IPS-20b (cell line): ENCODE data around the gene UBE2R2.

Experiments
- H3K27ac ChIP-seq: one replicate; pipeline ENCODE4 v1.5.1; 2013; ENCODE audit warnings: low read length
- H3K27me3 ChIP-seq: 2 replicates; pipeline ENCODE4 v1.6.1; 2013; ENCODE audit warnings: mild to moderate bottlenecking, low read length, inconsistent platforms; ENCODE audit not compliant: insufficient read depth
- H3K36me3 ChIP-seq: 2 replicates; pipeline ENCODE4 v1.6.1; 2013; ENCODE audit warnings: low read depth, mild to moderate bottlenecking, inconsistent platforms, low read length, moderate library complexity; ENCODE audit not compliant: insufficient read depth
- H3K4me1 ChIP-seq: 2 replicates; pipeline ENCODE4 v1.6.1; 2013; ENCODE audit warnings: mild to moderate bottlenecking, control low read depth, inconsistent platforms, low read length, moderate library complexity; ENCODE audit not compliant: insufficient read depth
- H3K4me3 ChIP-seq: 2 replicates; pipeline ENCODE4 v1.5.1; 2013; ENCODE audit warnings: mild to moderate bottlenecking, low read length, inconsistent platforms
- H3K9ac ChIP-seq: 2 replicates; pipeline ENCODE4 v1.6.1; 2013; ENCODE audit warnings: low read depth, mild to moderate bottlenecking, inconsistent platforms, low read length, moderate library complexity
- H3K9me3 ChIP-seq: 2 replicates; pipeline ENCODE4 v1.6.1; 2013; ENCODE audit warnings: mild to moderate bottlenecking, low read depth, low read length, inconsistent platforms; ENCODE audit not compliant: insufficient read depth

The UBE2R2 gene

GRCh38 chr9:33877727-33878489 lies 60.9 kb downstream of the UBE2R2 start:
- no peak overlapping the region for H3K9ac ChIP-seq
- H3K4me3 ChIP-seq, result no peak overlapping the region
- no peak overlapping the region for H3K27ac ChIP-seq
- no peaks in the 10 kb centered on the region for H3K27me3 ChIP-seq
- H3K36me3 ChIP-seq, result no peaks in the 10 kb centered on the region
- no peaks in the 10 kb centered on the region for H3K9me3 ChIP-seq
- H3K4me1 ChIP-seq, result peaks cover 7% of the 10 kb centered on the region; the same call in 1 of the 2 replicates

GRCh38 chr9:33878691-33879366 lies 61.9 kb downstream of the UBE2R2 start:
- Histone ChIP-seq H3K36me3 (no peaks in the 10 kb centered on the region), H3K9me3 (no peaks in the 10 kb centered on the region), H3K27ac (no peak overlapping the region), H3K27me3 (no peaks in the 10 kb centered on the region), H3K9ac (no peak overlapping the region), H3K4me3 (no peak overlapping the region), H3K4me1 (peaks cover 7% of the 10 kb centered on the region; the same call in 1 of the 2 replicates)

GRCh38 chr9:33880211-33881089 lies 63.5 kb downstream of the UBE2R2 start:
- Histone ChIP-seq H3K4me1 (peaks cover 17% of the 10 kb centered on the region), H3K27me3 (no peaks in the 10 kb centered on the region), H3K9ac (no peak overlapping the region), H3K36me3 (no peaks in the 10 kb centered on the region), H3K4me3 (no peak overlapping the region), H3K9me3 (no peaks in the 10 kb centered on the region), H3K27ac (no peak overlapping the region)

- no peaks in the 10 kb centered on the region for H3K36me3 ChIP-seq
- H3K4me1 ChIP-seq, result peaks cover 17% of the 10 kb centered on the region
- H3K4me3 ChIP-seq, result no peak overlapping the region
- no peaks in the 10 kb centered on the region for H3K9me3 ChIP-seq
- no peak overlapping the region for H3K27ac ChIP-seq
- no peaks in the 10 kb centered on the region for H3K27me3 ChIP-seq
- no peak overlapping the region for H3K9ac ChIP-seq
These were observed 64.7 kb downstream of the UBE2R2 start for GRCh38 chr9:33881635-33882034.

- Histone ChIP-seq H3K27me3 (no peaks in the 10 kb centered on the region), H3K4me1 (peaks cover 17% of the 10 kb centered on the region), H3K4me3 (no peak overlapping the region), H3K9me3 (no peaks in the 10 kb centered on the region), H3K36me3 (peaks cover 17% of the 10 kb centered on the region), H3K27ac (no peak overlapping the region), H3K9ac (no peak overlapping the region)
These were observed 68.1 kb downstream of the UBE2R2 start for GRCh38 chr9:33884856-33885701.

- peaks cover 17% of the 10 kb centered on the region for H3K36me3 ChIP-seq
- H3K27ac ChIP-seq, result no peak overlapping the region
- H3K4me3 ChIP-seq, result no peak overlapping the region
- no peaks in the 10 kb centered on the region for H3K27me3 ChIP-seq
- peaks cover 10% of the 10 kb centered on the region; the same call in 1 of the 2 replicates for H3K4me1 ChIP-seq
- H3K9me3 ChIP-seq, result no peaks in the 10 kb centered on the region
- no peak overlapping the region for H3K9ac ChIP-seq
These were observed 69.0 kb downstream of the UBE2R2 start for GRCh38 chr9:33885948-33886347.

- Histone ChIP-seq H3K9me3 (no peaks in the 10 kb centered on the region), H3K27ac (no peak overlapping the region), H3K36me3 (peaks cover 19% of the 10 kb centered on the region), H3K4me3 (no peak overlapping the region), H3K9ac (no peak overlapping the region), H3K27me3 (no peaks in the 10 kb centered on the region), H3K4me1 (no peaks in the 10 kb centered on the region)
These were observed 76.9 kb downstream of the UBE2R2 start for GRCh38 chr9:33893861-33894260.

GRCh38 chr9:33894316-33894715 lies 77.4 kb downstream of the UBE2R2 start:
- Histone ChIP-seq H3K4me1 (no peaks in the 10 kb centered on the region), H3K27me3 (no peaks in the 10 kb centered on the region), H3K27ac (no peak overlapping the region), H3K9me3 (no peaks in the 10 kb centered on the region), H3K4me3 (no peak overlapping the region), H3K9ac (no peak overlapping the region), H3K36me3 (peaks cover 14% of the 10 kb centered on the region)

- H3K9me3 ChIP-seq, result no peaks in the 10 kb centered on the region
- no peaks in the 10 kb centered on the region for H3K27me3 ChIP-seq
- peaks cover 26% of the 10 kb centered on the region for H3K36me3 ChIP-seq
- peak overlapping the region; percentile 19; the same call in 1 of the 2 replicates for H3K4me3 ChIP-seq
- H3K9ac ChIP-seq, result peak overlapping the region; percentile 16; the same call in 1 of the 2 replicates
- H3K4me1 ChIP-seq, result peaks cover 6% of the 10 kb centered on the region; the same call in 1 of the 2 replicates
- H3K27ac ChIP-seq, result no peak overlapping the region
These were observed 86.3 kb downstream of the UBE2R2 start for GRCh38 chr9:33903157-33903780.

- Histone ChIP-seq H3K27ac (no peak overlapping the region), H3K4me1 (peaks cover 6% of the 10 kb centered on the region; the same call in 1 of the 2 replicates), H3K9ac (no peak overlapping the region), H3K4me3 (no peak overlapping the region), H3K27me3 (no peaks in the 10 kb centered on the region), H3K9me3 (no peaks in the 10 kb centered on the region), H3K36me3 (peaks cover 25% of the 10 kb centered on the region)
These were observed 88.2 kb downstream of the UBE2R2 start for GRCh38 chr9:33905137-33905536.
